Measurements from ENCODE around the gene SLC7A4. TPM values are rescaled to one million over a fixed set of nuclear protein-coding genes. Genes with fewer than 3 reads are reported as not detected.

The SLC7A4 gene
- polyA plus RNA-seq, 1 donor from 2014 or later = not detected

- peak overlapping the region; percentile 92 for H3K4me2 ChIP-seq (ENCODE audit: low read length)
- H3K9me3 ChIP-seq (ENCODE audit: low read length) = no peaks in the 10 kb centered on the region
- H3F3A ChIP-seq (ENCODE audit: insufficient read depth, low read length, poor library complexity, severe bottlenecking) = peaks cover 3% of the 10 kb centered on the region
- H3K4me3 ChIP-seq (ENCODE audit: low read length) = peak overlapping the region; percentile 80
- TF ChIP-seq TAF1 (IDR thresholded peaks at IDR 0.05; ENCODE audit: low read depth) (no peak), RAD21 (conservative IDR thresholded peaks at IDR 0.05) (peak; percentile 37), EP300 (conservative IDR thresholded peaks at IDR 0.05; ENCODE audit: poor library complexity, severe bottlenecking) (peak; percentile 81), REST (IDR thresholded peaks at IDR 0.05; ENCODE audit: borderline replicate concordance) (peak; percentile 47), POLR2AphosphoS5 (IDR thresholded peaks at IDR 0.05) (peak; percentile 83), CTCF (IDR thresholded peaks at IDR 0.05; ENCODE audit: poor library complexity, severe bottlenecking) (no peak), SMC3 (conservative IDR thresholded peaks at IDR 0.05; ENCODE audit: poor library complexity) (no peak), EZH2 (IDR thresholded peaks at IDR 0.05; ENCODE audit: borderline replicate concordance, insufficient read depth, low read length, poor library complexity, severe bottlenecking) (no peak), MXI1 (conservative IDR thresholded peaks at IDR 0.05; ENCODE audit: poor library complexity, severe bottlenecking) (peak; percentile 96)
- H3K9ac ChIP-seq (ENCODE audit: low read length) = peak overlapping the region; percentile 84
- no peaks in the 10 kb centered on the region for H4K20me1 ChIP-seq (ENCODE audit: insufficient read depth)
- peaks cover 22% of the 10 kb centered on the region for H3K79me2 ChIP-seq (replicated peaks; ENCODE audit: insufficient read depth, low read length)
- no peaks in the 10 kb centered on the region for H3K36me3 ChIP-seq (ENCODE audit: insufficient read depth, low read length)
- no peaks in the 10 kb centered on the region for H3K9me2 ChIP-seq (ENCODE audit: insufficient read depth, low read length)
- H3K27ac ChIP-seq (ENCODE audit: low read length) = peak overlapping the region; percentile 92
- no peaks in the 10 kb centered on the region for H3K27me3 ChIP-seq (ENCODE audit: insufficient read depth, low read depth, low read length)
- H2AFZ ChIP-seq (ENCODE audit: low read depth, low read length) = peak overlapping the region; percentile 35
Measured at GRCh38 chr22:21014202-21014725, 18.1 kb downstream of the SLC7A4 start.

GRCh38 chr22:21013657-21014201 is 18.6 kb downstream of the SLC7A4 start:
- H3K9ac ChIP-seq (ENCODE audit: low read length) = peak overlapping the region; percentile 84
- peak overlapping the region; percentile 92 for H3K27ac ChIP-seq (ENCODE audit: low read length)
- H3K4me3 ChIP-seq (ENCODE audit: low read length) = peak overlapping the region; percentile 80
- no peaks in the 10 kb centered on the region for H3K9me3 ChIP-seq (ENCODE audit: low read length)
- peaks cover 3% of the 10 kb centered on the region for H3F3A ChIP-seq (ENCODE audit: insufficient read depth, low read length, poor library complexity, severe bottlenecking)
- peaks cover 22% of the 10 kb centered on the region for H3K79me2 ChIP-seq (replicated peaks; ENCODE audit: insufficient read depth, low read length)
- peak; percentile 48 for TF ChIP-seq SMC3 (conservative IDR thresholded peaks at IDR 0.05; ENCODE audit: poor library complexity)
- TF ChIP-seq REST (IDR thresholded peaks at IDR 0.05; ENCODE audit: borderline replicate concordance) = peak; percentile 36
- no peak for TF ChIP-seq EZH2 (IDR thresholded peaks at IDR 0.05; ENCODE audit: borderline replicate concordance, insufficient read depth, low read length, poor library complexity, severe bottlenecking)
- no peaks in the 10 kb centered on the region for H3K27me3 ChIP-seq (ENCODE audit: insufficient read depth, low read depth, low read length)
- peak overlapping the region; percentile 92 for H3K4me2 ChIP-seq (ENCODE audit: low read length)
- no peaks in the 10 kb centered on the region for H3K36me3 ChIP-seq (ENCODE audit: insufficient read depth, low read length)
- H2AFZ ChIP-seq (ENCODE audit: low read depth, low read length) = peak overlapping the region; percentile 35
- no peaks in the 10 kb centered on the region for H3K9me2 ChIP-seq (ENCODE audit: insufficient read depth, low read length)
- no peaks in the 10 kb centered on the region for H4K20me1 ChIP-seq (ENCODE audit: insufficient read depth)
